SU-DHL-6 (cell line): Measurements from ENCODE around the gene CPPED1.

Experiments
- CTCF ChIP-seq: fragments of 200-600 bp; sonication (generic); IDR thresholded peaks from one replicate; pipeline ENCODE4 v1.5.1; 2017; ENCODE audit warnings: antibody characterized with exemption, mild to moderate bottlenecking, low read length, moderate library complexity; ENCODE audit not compliant: insufficient read depth, poor library complexity, severe bottlenecking
- EZH2phosphoT487 ChIP-seq: fragments of 200-600 bp; sonication (generic), shearing (Covaris generic); conservative IDR thresholded peaks from 2 replicates; pipeline ENCODE4 v1.6.1; 2018; ENCODE audit warnings: mild to moderate bottlenecking, antibody characterized with exemption, low read length, moderate library complexity, mixed read lengths

GRCh38 chr16:12655537-12655936 lies 148.2 kb downstream of the CPPED1 start:
- no peak for TF ChIP-seq CTCF
- TF ChIP-seq EZH2phosphoT487 = no peak
